ENCODE results near the gene UBALD1. TPM values are rescaled to one million over a fixed set of nuclear protein-coding genes. Genes with fewer than 3 reads are reported as not detected.

UBALD1 gene
- total and polyA plus RNA-seq, 10 of the 15 experiments (the other 5 are each of a cell fraction or from before 2014, with no cell fraction given) = 0.05 to 32.7 (median 5.1) TPM

- Histone ChIP-seq H3K4me1 (ENCODE audit: control insufficient read depth, insufficient read depth, low read length) (no peaks in the 10 kb centered on the region), H4K20me1 (ENCODE audit: control insufficient read depth, insufficient read depth) (no peaks in the 10 kb centered on the region), H3K4me2 (ENCODE audit: control insufficient read depth, insufficient read depth) (no peak overlapping the region), H3K9ac (ENCODE audit: control insufficient read depth, insufficient read depth, low read length) (no peak overlapping the region), H3K4me3 (no peak overlapping the region), H3K9me3 (replicated peaks; ENCODE audit: control insufficient read depth, insufficient read depth, low read length) (no peaks in the 10 kb centered on the region), H3K27me3 (replicated peaks in 1 of 2; ENCODE audit: control insufficient read depth in 2 of 2, insufficient read depth in 2 of 2, low read length in 1 of 2) (no peaks in the 10 kb centered on the region; a peak in 1 of 4 replicates), H3K36me3 (ENCODE audit: control insufficient read depth in 2 of 2, insufficient read depth in 2 of 2, low read length in 1 of 2) (no peaks in the 10 kb centered on the region), H2AFZ (ENCODE audit: control insufficient read depth, low read depth, low read length) (no peak overlapping the region), H3K79me2 (ENCODE audit: control insufficient read depth, insufficient read depth, low read length) (no peaks in the 10 kb centered on the region), H3K27ac (ENCODE audit: control insufficient read depth, insufficient read depth) (no peak overlapping the region)
- no peak for DNase-seq (ENCODE audit: low read depth, low spot score)
- ChIA-PET POLR2A (no interaction called here), SMC1A (ENCODE audit: uncharacterized antibody, unreplicated experiment) (interaction anchor here (1.4 kb wide), 1 partner anchor 47 kb away, joined by 3 read pairs; no protein-coding TSS in a partner anchor), RAD21 (ENCODE audit: unreplicated experiment) (no interaction called here), CTCF (no interaction called here)
- intact Hi-C loops (cut with micrococcal nuclease; ENCODE audit: unreplicated experiment) = no loop called here
- in situ Hi-C loops (cut with MboI) = loop anchor here (10.0 kb wide), 1 partner anchor 62 kb away; the partner anchor contains the start of gene CDIP1
- WGBS (ENCODE audit: insufficient coverage, insufficient replicate concordance, low lambda C conversion rate, missing lambda C conversion rate) = 15% methylated on average over 9 of the region's 9 CpGs
- no peak for ATAC-seq
- TF ChIP-seq HDAC2 (IDR thresholded peaks at IDR 0.05) (no peak), IRF5 (IDR thresholded peaks at IDR 0.05; ENCODE audit: borderline replicate concordance) (no peak), BRCA1 (IDR thresholded peaks at IDR 0.05; ENCODE audit: low read depth, low read length) (no peak), PML (IDR thresholded peaks at IDR 0.05; ENCODE audit: low read length) (no peak), CBX5 (IDR thresholded peaks at IDR 0.05; ENCODE audit: low read depth) (no peak), SPI1 (IDR thresholded peaks at IDR 0.05; ENCODE audit: borderline replicate concordance, insufficient read depth, low read depth, low read length) (no peak), MTA2 (IDR thresholded peaks at IDR 0.05; ENCODE audit: low read depth) (no peak), FOS (IDR thresholded peaks at IDR 0.05; ENCODE audit: borderline replicate concordance, extremely low read depth, insufficient read length) (no peak), TCF3 (IDR thresholded peaks at IDR 0.05; ENCODE audit: borderline replicate concordance, insufficient read depth, low read depth, low read length) (no peak), TCF12 (IDR thresholded peaks at IDR 0.05; ENCODE audit: low read depth, low read length) (no peak), JUND (IDR thresholded peaks at IDR 0.05; ENCODE audit: low read depth, low read length) (no peak), SMAD5 (IDR thresholded peaks at IDR 0.05; ENCODE audit: low read depth) (no peak)
- no TSS peak for BruUV-seq (replicated peaks)
- FAIRE-seq = no peak
These were observed 17.5 kb downstream of the UBALD1 start for GRCh38 chr16:4597174-4597573.

Measured in GM12878 (cell line).